ENCODE measurements around the gene CATSPERZ.

The CATSPERZ gene

DNA sequence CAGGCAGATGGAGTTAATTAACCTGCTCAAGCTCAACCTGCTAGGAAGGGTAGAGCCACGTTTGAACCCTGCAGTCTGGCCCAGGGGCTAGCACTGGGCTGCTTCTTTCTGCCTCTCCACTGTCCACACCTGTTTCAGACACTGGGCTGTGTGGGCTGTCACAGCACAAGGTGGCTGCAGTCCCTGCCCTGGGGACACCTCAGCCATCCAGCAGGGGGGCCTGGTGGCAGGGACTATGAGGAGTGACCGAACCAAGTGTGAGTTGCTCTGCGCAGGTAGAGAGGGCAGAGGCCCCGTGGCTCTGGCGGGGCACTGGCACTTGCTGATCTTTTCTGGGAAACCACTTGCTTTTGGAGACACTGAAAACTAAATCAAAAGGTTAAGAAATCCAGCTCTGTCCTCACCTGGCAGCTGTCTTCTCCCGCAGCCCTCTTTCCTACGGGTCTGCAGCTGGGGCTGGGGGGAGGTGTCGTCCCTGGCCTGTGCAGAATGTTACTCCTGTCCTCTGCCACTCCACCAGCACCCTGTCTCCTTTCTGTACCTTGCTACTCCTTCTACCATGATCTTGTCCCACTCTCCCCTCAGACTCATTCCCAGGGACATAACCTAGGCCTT is 21.5 kb upstream of the CATSPERZ start:
- Histone ChIP-seq H4K12ac (ENCODE audit: low read depth, low read length) (no peak overlapping the region), H3K79me2 (ENCODE audit: control insufficient read depth, insufficient read depth, low read length, poor library complexity) (no peaks in the 10 kb centered on the region), H3K4ac (ENCODE audit: low read depth, low read length) (no peak overlapping the region), H2BK5ac (ENCODE audit: low read depth, low read length, poor library complexity) (no peak overlapping the region), H3K4me3 (ENCODE audit: low read depth, low read length) (no peak overlapping the region), H3K9ac (ENCODE audit: low read length) (no peak overlapping the region), H3K36me3 (ENCODE audit: control insufficient read depth in 1 of 2, insufficient read depth in 2 of 2, low read length in 2 of 2) (peaks cover 20 to 24% of the 10 kb centered on the region in 2 experiments), H3K9me3 (ENCODE audit: insufficient read depth, low read depth, low read length) (peaks cover 2% of the 10 kb centered on the region), H3K27ac (ENCODE audit: low read depth, low read length) (no peak overlapping the region), H3K4me1 (ENCODE audit: control insufficient read depth in 1 of 2, insufficient read depth in 2 of 2, low read length in 2 of 2) (peaks cover 14 to 18% of the 10 kb centered on the region in 2 experiments), H2BK120ac (ENCODE audit: insufficient read depth, low read length, poor library complexity) (no peak overlapping the region), H3K27me3 (ENCODE audit: insufficient read depth, low read length) (no peaks in the 10 kb centered on the region), H2AK5ac (ENCODE audit: low read length) (no peak overlapping the region), H2BK12ac (ENCODE audit: low read length) (no peak overlapping the region), H2AFZ (ENCODE audit: insufficient read depth, low read length, poor library complexity) (no peak overlapping the region), H3K23ac (ENCODE audit: low read length) (peak overlapping the region; percentile 17), H4K91ac (ENCODE audit: low read depth, low read length) (no peak overlapping the region), H3K18ac (ENCODE audit: low read length) (no peak overlapping the region), H3K4me2 (ENCODE audit: low read length) (no peak overlapping the region), H3K79me1 (ENCODE audit: low read length) (peaks cover 9% of the 10 kb centered on the region), H3K14ac (ENCODE audit: low read length) (no peak overlapping the region), H4K8ac (ENCODE audit: low read depth, low read length) (no peak overlapping the region)
- DNase-seq = peak; percentile 78 to 81
- no CpG with 5 or more reads among the region's 8 CpGs for WGBS (ENCODE audit: extremely low coverage, insufficient coverage, insufficient read length)

DNA sequence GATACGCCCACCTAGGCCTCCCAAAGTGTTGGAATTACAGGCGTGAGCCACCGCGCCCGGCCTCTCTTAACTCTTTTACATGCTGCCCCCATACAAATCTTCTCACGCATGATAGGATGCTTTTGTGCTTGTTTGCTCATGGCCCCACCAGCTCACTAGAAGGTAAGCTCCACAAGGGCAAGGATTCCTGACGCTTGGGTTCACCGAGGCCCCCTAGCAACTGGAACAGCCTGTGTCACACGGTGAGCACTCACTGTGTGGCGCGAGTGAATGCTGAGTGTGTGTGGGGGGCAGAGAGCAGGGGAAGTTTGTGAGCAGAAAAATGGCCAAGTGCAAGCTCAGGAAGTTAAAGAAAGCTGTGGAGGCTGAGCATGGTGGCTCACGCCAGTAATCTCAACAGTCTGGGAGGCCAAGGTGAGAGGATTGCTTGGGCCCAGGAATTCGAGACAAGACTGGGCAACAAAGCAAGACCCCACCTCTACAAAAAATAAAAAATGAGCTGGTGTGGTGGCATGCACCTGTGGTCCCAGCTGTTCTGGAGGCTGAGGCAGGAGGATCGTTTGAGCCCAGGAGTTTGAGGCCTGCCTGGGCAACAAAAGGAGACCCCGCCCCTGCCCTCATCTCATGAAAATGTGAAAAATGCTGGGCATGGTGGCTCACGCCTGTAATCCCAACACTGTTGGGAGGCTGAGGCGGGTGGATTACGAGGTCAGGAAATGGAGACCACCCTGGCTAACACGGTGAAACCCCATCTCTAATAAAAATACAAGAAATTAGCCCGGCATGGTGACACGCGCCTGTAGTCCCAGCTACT is 18.0 kb upstream of the CATSPERZ start:
- Histone ChIP-seq H2AFZ (ENCODE audit: insufficient read depth, low read length, poor library complexity) (no peak overlapping the region), H3K4me1 (ENCODE audit: control insufficient read depth in 1 of 2, insufficient read depth in 2 of 2, low read length in 2 of 2) (peaks cover 14 to 18% of the 10 kb centered on the region in 2 experiments), H2BK120ac (ENCODE audit: insufficient read depth, low read length, poor library complexity) (no peak overlapping the region), H2AK5ac (ENCODE audit: low read length) (no peak overlapping the region), H4K91ac (ENCODE audit: low read depth, low read length) (no peak overlapping the region), H3K4ac (ENCODE audit: low read depth, low read length) (no peak overlapping the region), H3K14ac (ENCODE audit: low read length) (no peak overlapping the region), H3K9me3 (ENCODE audit: insufficient read depth, low read depth, low read length) (peaks cover 2% of the 10 kb centered on the region), H3K79me2 (ENCODE audit: control insufficient read depth, insufficient read depth, low read length, poor library complexity) (peaks cover 7% of the 10 kb centered on the region), H2BK12ac (ENCODE audit: low read length) (no peak overlapping the region), H3K9ac (ENCODE audit: low read length) (no peak overlapping the region), H3K79me1 (ENCODE audit: low read length) (peaks cover 14% of the 10 kb centered on the region), H4K12ac (ENCODE audit: low read depth, low read length) (no peak overlapping the region), H3K36me3 (ENCODE audit: control insufficient read depth in 1 of 2, insufficient read depth in 2 of 2, low read length in 2 of 2) (peaks cover 14 to 16% of the 10 kb centered on the region in 2 experiments), H2BK5ac (ENCODE audit: low read depth, low read length, poor library complexity) (no peak overlapping the region), H3K27me3 (ENCODE audit: insufficient read depth, low read length) (no peaks in the 10 kb centered on the region), H3K27ac (ENCODE audit: low read depth, low read length) (no peak overlapping the region), H4K8ac (ENCODE audit: low read depth, low read length) (no peak overlapping the region), H3K4me2 (ENCODE audit: low read length) (no peak overlapping the region), H3K23ac (ENCODE audit: low read length) (no peak overlapping the region), H3K4me3 (ENCODE audit: low read depth, low read length) (no peak overlapping the region), H3K18ac (ENCODE audit: low read length) (no peak overlapping the region)
- DNase-seq = peak; percentile 67 to 82
- WGBS (ENCODE audit: extremely low coverage, insufficient coverage, insufficient read length) = no CpG with 5 or more reads among the region's 22 CpGs

DNA sequence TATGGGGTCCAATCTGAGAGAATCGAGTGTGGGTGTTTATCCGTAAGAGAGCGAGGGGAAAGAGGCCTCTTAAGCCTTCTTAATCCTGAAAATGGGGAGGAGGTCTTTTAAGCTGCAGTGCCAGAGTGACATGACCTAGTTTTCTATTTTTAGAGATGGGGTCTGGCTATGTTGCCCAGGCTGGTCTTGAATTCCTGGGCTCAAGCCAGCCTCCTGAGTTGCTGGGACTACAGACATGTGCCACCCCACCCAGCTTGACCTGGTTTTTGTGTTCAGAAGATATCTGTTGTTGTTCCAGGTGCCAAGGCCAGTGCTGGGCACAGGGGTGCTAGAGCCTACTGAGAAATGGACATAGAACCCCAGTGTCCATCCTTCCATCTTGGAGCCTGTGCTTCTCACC is 17.1 kb upstream of the CATSPERZ start:
- no peak overlapping the region for H3K14ac ChIP-seq (ENCODE audit: low read length)
- no peak overlapping the region for H3K23ac ChIP-seq (ENCODE audit: low read length)
- peaks cover 7% of the 10 kb centered on the region for H3K79me2 ChIP-seq (ENCODE audit: control insufficient read depth, insufficient read depth, low read length, poor library complexity)
- H2AK5ac ChIP-seq (ENCODE audit: low read length) = peak overlapping the region; percentile 50
- no peak overlapping the region for H3K4me2 ChIP-seq (ENCODE audit: low read length)
- H4K91ac ChIP-seq (ENCODE audit: low read depth, low read length) = no peak overlapping the region
- H4K8ac ChIP-seq (ENCODE audit: low read depth, low read length) = no peak overlapping the region
- H3K27me3 ChIP-seq (ENCODE audit: insufficient read depth, low read length) = no peaks in the 10 kb centered on the region
- H3K18ac ChIP-seq (ENCODE audit: low read length) = no peak overlapping the region
- peaks cover 14 to 18% of the 10 kb centered on the region in 2 experiments for H3K36me3 ChIP-seq (ENCODE audit: control insufficient read depth in 1 of 2, insufficient read depth in 2 of 2, low read length in 2 of 2)
- no peak overlapping the region for H2BK12ac ChIP-seq (ENCODE audit: low read length)
- H3K4ac ChIP-seq (ENCODE audit: low read depth, low read length) = no peak overlapping the region
- H3K9me3 ChIP-seq (ENCODE audit: insufficient read depth, low read depth, low read length) = peaks cover 2% of the 10 kb centered on the region
- no peak overlapping the region for H3K27ac ChIP-seq (ENCODE audit: low read depth, low read length)
- H2BK5ac ChIP-seq (ENCODE audit: low read depth, low read length, poor library complexity) = no peak overlapping the region
- no peak for DNase-seq
- H4K12ac ChIP-seq (ENCODE audit: low read depth, low read length) = no peak overlapping the region
- H2AFZ ChIP-seq (ENCODE audit: insufficient read depth, low read length, poor library complexity) = no peak overlapping the region
- H3K4me1 ChIP-seq (ENCODE audit: control insufficient read depth in 1 of 2, insufficient read depth in 2 of 2, low read length in 2 of 2) = peaks cover 14 to 18% of the 10 kb centered on the region in 2 experiments
- peaks cover 14% of the 10 kb centered on the region for H3K79me1 ChIP-seq (ENCODE audit: low read length)
- H2BK120ac ChIP-seq (ENCODE audit: insufficient read depth, low read length, poor library complexity) = no peak overlapping the region
- H3K4me3 ChIP-seq (ENCODE audit: low read depth, low read length) = no peak overlapping the region
- no CpG with 5 or more reads among the region's 3 CpGs for WGBS (ENCODE audit: extremely low coverage, insufficient coverage, insufficient read length)
- H3K9ac ChIP-seq (ENCODE audit: low read length) = no peak overlapping the region

DNA sequence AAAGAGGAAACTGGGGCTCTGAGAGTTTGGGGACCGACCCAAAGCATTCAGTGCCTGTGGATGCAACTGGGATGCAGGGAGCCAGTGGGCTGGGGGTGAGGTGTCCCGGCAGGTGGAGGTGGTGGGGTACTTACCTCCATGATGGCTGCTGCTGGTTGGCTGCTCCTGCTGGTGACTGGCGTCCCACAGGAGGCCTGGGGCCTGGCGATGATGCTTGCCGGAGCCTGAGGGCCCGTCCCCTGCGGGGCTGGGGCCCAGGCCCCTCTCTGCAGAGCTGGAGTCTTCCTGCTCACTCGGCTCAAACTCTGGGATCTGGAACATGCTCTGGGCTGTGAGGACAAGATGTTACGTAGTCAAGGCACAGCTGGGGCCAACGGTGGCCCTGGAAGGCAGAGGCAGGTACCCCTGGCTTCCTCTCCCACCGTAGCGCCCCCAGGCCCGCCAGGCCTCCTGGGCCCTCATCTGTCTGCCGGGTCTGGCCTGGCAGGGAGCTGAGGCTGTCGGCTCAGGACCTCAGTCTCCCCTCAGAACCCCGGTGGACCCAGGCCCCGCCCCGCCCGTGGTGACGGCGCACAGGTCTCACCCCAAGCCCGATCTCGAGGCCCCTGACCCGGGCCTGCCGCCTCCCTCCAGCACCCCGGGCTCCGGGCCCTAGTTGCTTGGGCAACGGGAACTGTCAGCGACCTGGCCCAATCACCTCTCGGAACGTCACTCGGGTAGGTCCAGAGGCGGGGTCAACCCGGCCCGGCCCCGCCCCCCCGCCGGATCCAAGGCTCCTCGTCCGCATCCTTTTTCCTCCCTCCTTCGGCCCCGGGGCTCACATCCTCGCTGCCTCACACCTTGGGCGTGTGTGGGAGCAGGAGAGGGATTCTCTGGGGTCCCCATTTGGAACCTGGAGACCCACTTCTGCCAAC is 15.9 kb upstream of the CATSPERZ start, which contains the start of gene BAD:
TSS of gene BAD (minus strand) at position 618 of the 914 bp plus-strand sequence. CDS start at position 321, 297 bp downstream.
- H2BK120ac ChIP-seq (ENCODE audit: insufficient read depth, low read length, poor library complexity) = peak within 1 kb of the TSS; percentile 59
- peaks cover 14% of the 10 kb centered on the region for H3K79me1 ChIP-seq (ENCODE audit: low read length)
- H3K27me3 ChIP-seq (ENCODE audit: insufficient read depth, low read length) = no peaks in the 10 kb centered on the region
- H3K4me3 ChIP-seq (ENCODE audit: low read depth, low read length) = peak within 1 kb of the TSS; percentile 86
- H3K9me3 ChIP-seq (ENCODE audit: insufficient read depth, low read depth, low read length) = peaks cover 2% of the 10 kb centered on the region
- peaks cover 14 to 18% of the 10 kb centered on the region in 2 experiments for H3K4me1 ChIP-seq (ENCODE audit: control insufficient read depth in 1 of 2, insufficient read depth in 2 of 2, low read length in 2 of 2)
- H3K4ac ChIP-seq (ENCODE audit: low read depth, low read length) = peak within 1 kb of the TSS; percentile 38
- peak within 1 kb of the TSS; percentile 77 for H3K27ac ChIP-seq (ENCODE audit: low read depth, low read length)
- peak within 1 kb of the TSS; percentile 78 for H3K14ac ChIP-seq (ENCODE audit: low read length)
- peak; percentile 95 to 96 for DNase-seq
- H3K79me2 ChIP-seq (ENCODE audit: control insufficient read depth, insufficient read depth, low read length, poor library complexity) = peaks cover 7% of the 10 kb centered on the region
- peaks cover 7 to 16% of the 10 kb centered on the region in 2 experiments for H3K36me3 ChIP-seq (ENCODE audit: control insufficient read depth in 1 of 2, insufficient read depth in 2 of 2, low read length in 2 of 2)
- H2AFZ ChIP-seq (ENCODE audit: insufficient read depth, low read length, poor library complexity) = peak within 1 kb of the TSS; percentile 80
- peak within 1 kb of the TSS; percentile 100 for H3K4me2 ChIP-seq (ENCODE audit: low read length)
- peak within 1 kb of the TSS; percentile 54 for H4K12ac ChIP-seq (ENCODE audit: low read depth, low read length)
- no CpG with 5 or more reads among the region's 44 CpGs for WGBS (ENCODE audit: extremely low coverage, insufficient coverage, insufficient read length)
- no peak within 1 kb of the TSS for H3K23ac ChIP-seq (ENCODE audit: low read length)
- H4K8ac ChIP-seq (ENCODE audit: low read depth, low read length) = peak within 1 kb of the TSS; percentile 81
- peak within 1 kb of the TSS; percentile 83 for H3K18ac ChIP-seq (ENCODE audit: low read length)
- H2BK5ac ChIP-seq (ENCODE audit: low read depth, low read length, poor library complexity) = peak within 1 kb of the TSS; percentile 63
- H2BK12ac ChIP-seq (ENCODE audit: low read length) = peak within 1 kb of the TSS; percentile 4
- peak within 1 kb of the TSS; percentile 16 for H2AK5ac ChIP-seq (ENCODE audit: low read length)
- H4K91ac ChIP-seq (ENCODE audit: low read depth, low read length) = peak within 1 kb of the TSS; percentile 83
- H3K9ac ChIP-seq (ENCODE audit: low read length) = peak within 1 kb of the TSS; percentile 86

Data from trophoblast cell (in vitro differentiated cells and primary cell).